ENCODE measurements around the gene RAD51B.

DNA sequence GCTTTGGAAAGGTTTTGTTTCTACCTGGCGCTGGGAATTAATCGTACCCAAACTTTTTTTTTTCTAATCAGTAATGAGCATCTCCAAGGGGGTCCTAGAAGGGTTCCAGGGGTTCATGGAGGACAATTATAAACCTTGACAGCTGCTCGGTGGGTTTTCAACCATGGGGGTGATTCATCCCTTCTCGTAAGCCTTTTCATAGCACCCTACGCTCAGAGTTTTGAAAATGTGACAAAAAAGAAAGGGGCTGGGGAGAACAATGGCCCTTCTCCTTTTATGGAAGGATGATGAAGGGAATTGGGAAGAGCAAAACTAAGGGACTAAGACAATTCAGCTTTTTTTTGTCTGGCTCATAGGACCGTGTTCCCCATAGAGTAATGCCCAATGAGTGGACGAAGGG, 776.6 kb downstream of the RAD51B start:
- TF ChIP-seq CTCF (IDR thresholded peaks at IDR 0.05) (no peak), POLR2A (IDR thresholded peaks at IDR 0.05) (no peak)

Measured in tibial nerve (tissue), 3 donors.